Measurements from ENCODE around the gene UBE2Q1.

DNA sequence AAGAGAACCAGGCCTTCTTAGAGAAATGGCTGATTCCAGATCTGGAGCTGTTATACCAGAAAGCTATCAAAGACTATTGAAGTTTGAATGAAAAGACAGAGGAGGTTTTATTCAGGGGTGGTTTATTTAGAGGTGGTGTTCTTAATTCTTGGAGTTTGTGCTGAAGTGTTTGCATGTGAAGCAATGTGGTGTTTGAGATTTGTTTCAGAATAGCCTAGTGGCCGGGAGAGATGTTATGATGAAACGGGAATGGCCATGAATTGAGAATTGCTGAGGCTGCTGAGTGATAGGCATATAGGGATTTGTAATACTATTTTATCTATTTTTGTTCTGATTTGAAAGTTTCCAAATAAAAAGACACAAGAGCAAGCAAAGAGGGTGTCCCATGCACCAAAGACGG is 45.7 kb downstream of the UBE2Q1 start:
- TF ChIP-seq, protein P1, sequence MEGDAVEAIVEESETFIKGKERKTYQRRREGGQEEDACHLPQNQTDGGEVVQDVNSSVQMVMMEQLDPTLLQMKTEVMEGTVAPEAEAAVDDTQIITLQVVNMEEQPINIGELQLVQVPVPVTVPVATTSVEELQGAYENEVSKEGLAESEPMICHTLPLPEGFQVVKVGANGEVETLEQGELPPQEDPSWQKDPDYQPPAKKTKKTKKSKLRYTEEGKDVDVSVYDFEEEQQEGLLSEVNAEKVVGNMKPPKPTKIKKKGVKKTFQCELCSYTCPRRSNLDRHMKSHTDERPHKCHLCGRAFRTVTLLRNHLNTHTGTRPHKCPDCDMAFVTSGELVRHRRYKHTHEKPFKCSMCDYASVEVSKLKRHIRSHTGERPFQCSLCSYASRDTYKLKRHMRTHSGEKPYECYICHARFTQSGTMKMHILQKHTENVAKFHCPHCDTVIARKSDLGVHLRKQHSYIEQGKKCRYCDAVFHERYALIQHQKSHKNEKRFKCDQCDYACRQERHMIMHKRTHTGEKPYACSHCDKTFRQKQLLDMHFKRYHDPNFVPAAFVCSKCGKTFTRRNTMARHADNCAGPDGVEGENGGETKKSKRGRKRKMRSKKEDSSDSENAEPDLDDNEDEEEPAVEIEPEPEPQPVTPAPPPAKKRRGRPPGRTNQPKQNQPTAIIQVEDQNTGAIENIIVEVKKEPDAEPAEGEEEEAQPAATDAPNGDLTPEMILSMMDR (IDR thresholded peaks at IDR 0.05; ENCODE audit: low read depth, low read length, missing input control), result no peak
- no peak for TF ChIP-seq GABPA (IDR thresholded peaks at IDR 0.05 in 1 of 2, conservative IDR thresholded peaks at IDR 0.05 in 1 of 2)
- no peak for TF ChIP-seq FOXA1 (IDR thresholded peaks at IDR 0.05)
- no peak for TF ChIP-seq YY1 (IDR thresholded peaks at IDR 0.05)
- no peak for TF ChIP-seq JUND (IDR thresholded peaks at IDR 0.05)
- TF ChIP-seq, protein P2, sequence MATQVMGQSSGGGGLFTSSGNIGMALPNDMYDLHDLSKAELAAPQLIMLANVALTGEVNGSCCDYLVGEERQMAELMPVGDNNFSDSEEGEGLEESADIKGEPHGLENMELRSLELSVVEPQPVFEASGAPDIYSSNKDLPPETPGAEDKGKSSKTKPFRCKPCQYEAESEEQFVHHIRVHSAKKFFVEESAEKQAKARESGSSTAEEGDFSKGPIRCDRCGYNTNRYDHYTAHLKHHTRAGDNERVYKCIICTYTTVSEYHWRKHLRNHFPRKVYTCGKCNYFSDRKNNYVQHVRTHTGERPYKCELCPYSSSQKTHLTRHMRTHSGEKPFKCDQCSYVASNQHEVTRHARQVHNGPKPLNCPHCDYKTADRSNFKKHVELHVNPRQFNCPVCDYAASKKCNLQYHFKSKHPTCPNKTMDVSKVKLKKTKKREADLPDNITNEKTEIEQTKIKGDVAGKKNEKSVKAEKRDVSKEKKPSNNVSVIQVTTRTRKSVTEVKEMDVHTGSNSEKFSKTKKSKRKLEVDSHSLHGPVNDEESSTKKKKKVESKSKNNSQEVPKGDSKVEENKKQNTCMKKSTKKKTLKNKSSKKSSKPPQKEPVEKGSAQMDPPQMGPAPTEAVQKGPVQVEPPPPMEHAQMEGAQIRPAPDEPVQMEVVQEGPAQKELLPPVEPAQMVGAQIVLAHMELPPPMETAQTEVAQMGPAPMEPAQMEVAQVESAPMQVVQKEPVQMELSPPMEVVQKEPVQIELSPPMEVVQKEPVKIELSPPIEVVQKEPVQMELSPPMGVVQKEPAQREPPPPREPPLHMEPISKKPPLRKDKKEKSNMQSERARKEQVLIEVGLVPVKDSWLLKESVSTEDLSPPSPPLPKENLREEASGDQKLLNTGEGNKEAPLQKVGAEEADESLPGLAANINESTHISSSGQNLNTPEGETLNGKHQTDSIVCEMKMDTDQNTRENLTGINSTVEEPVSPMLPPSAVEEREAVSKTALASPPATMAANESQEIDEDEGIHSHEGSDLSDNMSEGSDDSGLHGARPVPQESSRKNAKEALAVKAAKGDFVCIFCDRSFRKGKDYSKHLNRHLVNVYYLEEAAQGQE (IDR thresholded peaks at IDR 0.05), result no peak
- TF ChIP-seq, protein P3, sequence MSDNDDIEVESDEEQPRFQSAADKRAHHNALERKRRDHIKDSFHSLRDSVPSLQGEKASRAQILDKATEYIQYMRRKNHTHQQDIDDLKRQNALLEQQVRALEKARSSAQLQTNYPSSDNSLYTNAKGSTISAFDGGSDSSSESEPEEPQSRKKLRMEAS (IDR thresholded peaks at IDR 0.05), result no peak
- TF ChIP-seq, protein P4, sequence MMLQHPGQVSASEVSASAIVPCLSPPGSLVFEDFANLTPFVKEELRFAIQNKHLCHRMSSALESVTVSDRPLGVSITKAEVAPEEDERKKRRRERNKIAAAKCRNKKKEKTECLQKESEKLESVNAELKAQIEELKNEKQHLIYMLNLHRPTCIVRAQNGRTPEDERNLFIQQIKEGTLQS (IDR thresholded peaks at IDR 0.05), result no peak
- TF ChIP-seq TAF1 (conservative IDR thresholded peaks at IDR 0.05), result no peak
